GM19193 (cell line): ENCODE results near the gene THAP9.

Experiments
- POLR2A ChIP-seq: IDR thresholded peaks from 4 replicates; pipeline ENCODE4 v1.6.1; 2011; ENCODE audit not compliant: insufficient read depth, insufficient read length; ENCODE audit errors: extremely low read depth

Gene THAP9

GRCh38 chr4:82890528-82890900 is 10.0 kb upstream of the THAP9 start:
- TF ChIP-seq POLR2A: no peak

- TF ChIP-seq POLR2A: peak; percentile 96
Measured at GRCh38 chr4:82890901-82891706, 9.4 kb upstream of the THAP9 start, which contains the start of gene SEC31A. SEC31A (minus strand) TSS chr4:82891153; CDS start chr4:82881936, 9,217 bp downstream.

- TF ChIP-seq POLR2A: no peak
Measured at GRCh38 chr4:82891707-82892466, 8.6 kb upstream of the THAP9 start.

- no peak for TF ChIP-seq POLR2A
Measured at GRCh38 chr4:82892467-82892802, 8.1 kb upstream of the THAP9 start.

GRCh38 chr4:82893942-82894341 is 6.6 kb upstream of the THAP9 start:
- no peak for TF ChIP-seq POLR2A

GRCh38 chr4:82896755-82897154 is 3.8 kb upstream of the THAP9 start:
- TF ChIP-seq POLR2A: no peak

- TF ChIP-seq POLR2A: no peak
Measured at GRCh38 chr4:82898322-82899243, 2.0 kb upstream of the THAP9 start.

- no peak for TF ChIP-seq POLR2A
Measured at GRCh38 chr4:82899374-82900065, 1.0 kb upstream of the THAP9 start.

GRCh38 chr4:82900066-82900410 is 497 bp upstream of the THAP9 start:
- TF ChIP-seq POLR2A: no peak

- no peak for TF ChIP-seq POLR2A
Measured at GRCh38 chr4:82901183-82901718, 716 bp downstream of the THAP9 start.

- TF ChIP-seq POLR2A: no peak
Measured at GRCh38 chr4:82903737-82904136, 3.2 kb downstream of the THAP9 start.

GRCh38 chr4:82905205-82905604 is 4.7 kb downstream of the THAP9 start:
- no peak for TF ChIP-seq POLR2A

- TF ChIP-seq POLR2A: no peak
Measured at GRCh38 chr4:82906469-82906868, 5.9 kb downstream of the THAP9 start.

- TF ChIP-seq POLR2A: no peak
Measured at GRCh38 chr4:82909326-82909725, 8.8 kb downstream of the THAP9 start.

GRCh38 chr4:82913305-82913704 is 12.8 kb downstream of the THAP9 start:
- no peak for TF ChIP-seq POLR2A

GRCh38 chr4:82918091-82918490 is 17.6 kb downstream of the THAP9 start:
- TF ChIP-seq POLR2A: no peak
